GM18873 (cell line): ENCODE results near the gene CNKSR3.

Experiments
- ATAC-seq: cut with Tn5 transposase; IDR thresholded peaks from one replicate; pipeline ENCODE4 v1.9.1; 2021; ENCODE audit warnings: mild to moderate bottlenecking, moderate library complexity, moderate number of reproducible peaks; ENCODE audit not compliant: unreplicated experiment, low FRiP score

Gene CNKSR3

GRCh38 chr6:154358019-154358545 lies 152.4 kb downstream of the CNKSR3 start:
- ATAC-seq, result no peak

GRCh38 chr6:154356690-154357089 lies 153.8 kb downstream of the CNKSR3 start, which contains the start of gene IPCEF1:
Gene IPCEF1 (minus strand): TSS chr6:154356803. CDS start chr6:154265947, 90,856 bp downstream.
- ATAC-seq, result no peak

GRCh38 chr6:154356113-154356512 lies 154.4 kb downstream of the CNKSR3 start:
- no peak for ATAC-seq

- ATAC-seq, result no peak
Observed at GRCh38 chr6:154354265-154354777, 156.2 kb downstream of the CNKSR3 start.

GRCh38 chr6:154353626-154354025 lies 156.9 kb downstream of the CNKSR3 start:
- no peak for ATAC-seq

- ATAC-seq, result peak; percentile 58
Observed at GRCh38 chr6:154352898-154353585, 157.4 kb downstream of the CNKSR3 start.

- no peak for ATAC-seq
Observed at GRCh38 chr6:154350293-154350692, 160.2 kb downstream of the CNKSR3 start.

GRCh38 chr6:154347981-154348380 lies 162.5 kb downstream of the CNKSR3 start:
- ATAC-seq, result no peak

- ATAC-seq, result no peak
Observed at GRCh38 chr6:154345811-154346210, 164.7 kb downstream of the CNKSR3 start.

GRCh38 chr6:154343473-154344308 lies 166.8 kb downstream of the CNKSR3 start:
- ATAC-seq, result no peak

GRCh38 chr6:154341871-154342270 lies 168.6 kb downstream of the CNKSR3 start:
- ATAC-seq, result no peak

- no peak for ATAC-seq
Observed at GRCh38 chr6:154341336-154341735, 169.1 kb downstream of the CNKSR3 start.
